ENCODE results near the gene ST3GAL6. TPM values are rescaled to one million over a fixed set of nuclear protein-coding genes. Genes with fewer than 3 reads are reported as not detected.

ST3GAL6 gene, protein sequence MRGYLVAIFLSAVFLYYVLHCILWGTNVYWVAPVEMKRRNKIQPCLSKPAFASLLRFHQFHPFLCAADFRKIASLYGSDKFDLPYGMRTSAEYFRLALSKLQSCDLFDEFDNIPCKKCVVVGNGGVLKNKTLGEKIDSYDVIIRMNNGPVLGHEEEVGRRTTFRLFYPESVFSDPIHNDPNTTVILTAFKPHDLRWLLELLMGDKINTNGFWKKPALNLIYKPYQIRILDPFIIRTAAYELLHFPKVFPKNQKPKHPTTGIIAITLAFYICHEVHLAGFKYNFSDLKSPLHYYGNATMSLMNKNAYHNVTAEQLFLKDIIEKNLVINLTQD
- 6.9 TPM for polyA plus RNA-seq (2013, experiment 1 of 2)
- 6.5 TPM for polyA plus RNA-seq (2013, experiment 2 of 2)

DNA sequence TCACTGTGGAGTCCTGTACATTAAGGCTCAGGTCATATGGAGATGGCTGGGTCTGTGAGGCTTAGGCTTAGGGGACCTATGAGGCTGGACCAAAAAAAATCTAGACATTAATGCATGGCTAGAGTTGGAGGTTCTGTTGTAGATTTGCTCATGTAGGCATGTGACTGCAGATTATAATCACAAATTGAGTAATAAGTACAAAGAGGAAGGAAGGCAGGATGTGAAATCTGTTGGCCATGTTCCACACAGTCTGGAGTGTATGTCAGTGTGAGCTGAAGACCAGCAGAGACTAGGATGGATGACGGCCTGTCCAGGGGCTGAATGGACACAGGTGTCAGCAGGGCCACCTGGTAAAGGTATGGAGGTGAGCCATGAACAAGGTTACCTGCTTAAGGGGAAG lies at the start of gene ST3GAL6:
Gene ST3GAL6 (plus strand): TSS at position 265 of the 400 bp plus-strand sequence. CDS start 5,101 bp downstream, outside the sequence.
- DNase-seq = peak; percentile 73
- Histone ChIP-seq H2AK5ac (ENCODE audit: low read length, severe bottlenecking) (no peak within 1 kb of the TSS), H3K14ac (ENCODE audit: low read length in 2 of 2) (peak within 1 kb of the TSS in 1 of 2 experiments; percentile 0), H2BK120ac (ENCODE audit: low read depth, low read length) (peak within 1 kb of the TSS; percentile 4), H3K36me3 (ENCODE audit: control insufficient read depth in 1 of 2, insufficient read depth in 2 of 2, low read depth in 1 of 2, low read length in 2 of 2) (no peaks in the 10 kb centered on the region), H3K27me3 (ENCODE audit: control insufficient read depth in 1 of 2, insufficient read depth in 1 of 2, low read length in 2 of 2) (no peaks in the 10 kb centered on the region), H2BK12ac (ENCODE audit: low read length in 2 of 2) (peak within 1 kb of the TSS in 1 of 2 experiments; percentile 87), H3K9me3 (ENCODE audit: control insufficient read depth, low read length) (no peaks in the 10 kb centered on the region), H4K91ac (ENCODE audit: low read length) (peak within 1 kb of the TSS; percentile 87), H2BK15ac (ENCODE audit: low read depth, poor library complexity, severe bottlenecking) (peak within 1 kb of the TSS; percentile 60), H2BK5ac (ENCODE audit: low read depth, low read length, poor library complexity, severe bottlenecking) (no peak within 1 kb of the TSS), H3K27ac (ENCODE audit: low read length, poor library complexity, severe bottlenecking) (no peak within 1 kb of the TSS), H4K8ac (ENCODE audit: low read length) (peak within 1 kb of the TSS; percentile 50), H3K79me1 (replicated peaks; ENCODE audit: low read length, poor library complexity, severe bottlenecking) (no peaks in the 10 kb centered on the region), H3K4me1 (ENCODE audit: control insufficient read depth, insufficient read depth, low read depth, low read length) (no peaks in the 10 kb centered on the region), H3K18ac (ENCODE audit: low read depth in 1 of 2, low read length in 2 of 2) (peak within 1 kb of the TSS; percentile 29 to 53), H3K9ac (ENCODE audit: low read length) (no peak within 1 kb of the TSS), H3K23ac (ENCODE audit: low read length in 2 of 2) (no peak within 1 kb of the TSS), H2AFZ (ENCODE audit: low read depth, low read length) (no peak within 1 kb of the TSS), H3K4ac (ENCODE audit: low read depth in 1 of 2, low read length in 2 of 2) (peak within 1 kb of the TSS in 1 of 2 experiments; percentile 8), H3K4me3 (ENCODE audit: insufficient read depth in 1 of 2, low read depth in 1 of 2, low read length in 2 of 2) (no peak within 1 kb of the TSS), H3K4me2 (ENCODE audit: low read length, poor library complexity, severe bottlenecking) (no peak within 1 kb of the TSS)
- WGBS = 64% methylated on average over 1 of the region's 1 CpG

DNA sequence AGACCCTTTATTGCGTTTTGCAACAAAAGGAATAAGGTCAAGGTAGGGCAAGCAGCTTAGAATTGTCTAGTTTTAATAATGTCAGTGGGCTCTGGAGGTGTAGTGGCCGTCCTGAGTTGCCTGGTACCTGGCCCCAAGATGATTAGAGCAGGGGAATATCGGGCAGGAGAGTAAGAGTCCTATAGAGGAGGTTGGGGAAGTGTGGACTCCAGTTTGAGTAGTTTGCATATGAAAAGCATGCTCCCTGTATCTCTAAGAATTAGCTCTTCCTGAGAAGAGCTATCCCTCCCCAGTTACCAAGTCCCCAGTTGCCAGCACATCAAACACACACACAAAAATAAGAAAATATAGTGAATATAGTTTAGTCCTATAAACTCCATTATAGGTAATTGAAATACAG lies 49.2 kb upstream of the ST3GAL6 start:
- Histone ChIP-seq H2BK15ac (ENCODE audit: low read depth, poor library complexity, severe bottlenecking) (no peak overlapping the region), H4K8ac (ENCODE audit: low read length) (no peak overlapping the region), H2BK12ac (ENCODE audit: low read length in 2 of 2) (no peak overlapping the region), H3K18ac (ENCODE audit: low read depth in 1 of 2, low read length in 2 of 2) (no peak overlapping the region), H3K36me3 (ENCODE audit: control insufficient read depth in 1 of 2, insufficient read depth in 2 of 2, low read depth in 1 of 2, low read length in 2 of 2) (no peaks in the 10 kb centered on the region), H3K23ac (ENCODE audit: low read length in 2 of 2) (no peak overlapping the region), H3K27me3 (ENCODE audit: control insufficient read depth in 1 of 2, insufficient read depth in 1 of 2, low read length in 2 of 2) (no peaks in the 10 kb centered on the region), H3K27ac (ENCODE audit: low read length, poor library complexity, severe bottlenecking) (no peak overlapping the region), H2AK5ac (ENCODE audit: low read length, severe bottlenecking) (no peak overlapping the region), H3K4me2 (ENCODE audit: low read length, poor library complexity, severe bottlenecking) (no peak overlapping the region), H4K91ac (ENCODE audit: low read length) (no peak overlapping the region), H2BK5ac (ENCODE audit: low read depth, low read length, poor library complexity, severe bottlenecking) (no peak overlapping the region), H3K4me1 (ENCODE audit: control insufficient read depth, insufficient read depth, low read depth, low read length) (no peaks in the 10 kb centered on the region), H2AFZ (ENCODE audit: low read depth, low read length) (no peak overlapping the region), H3K4ac (ENCODE audit: low read depth in 1 of 2, low read length in 2 of 2) (no peak overlapping the region), H3K9me3 (ENCODE audit: control insufficient read depth, low read length) (no peaks in the 10 kb centered on the region), H2BK120ac (ENCODE audit: low read depth, low read length) (no peak overlapping the region), H3K9ac (ENCODE audit: low read length) (no peak overlapping the region), H3K79me1 (replicated peaks; ENCODE audit: low read length, poor library complexity, severe bottlenecking) (no peaks in the 10 kb centered on the region), H3K14ac (ENCODE audit: low read length in 2 of 2) (no peak overlapping the region), H3K4me3 (ENCODE audit: insufficient read depth in 1 of 2, low read depth in 1 of 2, low read length in 2 of 2) (no peak overlapping the region)
- 88% methylated on average over 2 of the region's 3 CpGs for WGBS
- no peak for DNase-seq

DNA sequence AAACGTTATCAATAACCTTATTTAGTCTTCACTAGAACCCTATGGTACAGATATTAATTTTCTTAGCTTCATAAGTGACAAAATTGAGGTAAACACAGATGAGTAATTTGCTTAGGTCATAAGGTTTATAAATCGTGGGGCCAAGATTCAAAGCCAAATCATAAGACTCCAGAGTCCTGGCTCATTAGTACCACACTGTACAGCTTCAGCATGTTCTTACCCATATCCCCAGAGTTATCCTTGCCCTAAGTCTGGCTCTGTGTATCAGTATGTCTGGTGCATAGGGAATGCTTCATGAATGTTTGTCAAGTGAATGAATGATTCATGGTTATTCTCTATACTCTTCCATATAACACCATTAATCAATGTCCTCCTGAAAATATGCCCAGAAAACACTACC lies 45.6 kb upstream of the ST3GAL6 start:
- Histone ChIP-seq H3K27me3 (ENCODE audit: control insufficient read depth in 1 of 2, insufficient read depth in 1 of 2, low read length in 2 of 2) (no peaks in the 10 kb centered on the region), H3K18ac (ENCODE audit: low read depth in 1 of 2, low read length in 2 of 2) (no peak overlapping the region), H2AK5ac (ENCODE audit: low read length, severe bottlenecking) (no peak overlapping the region), H4K91ac (ENCODE audit: low read length) (no peak overlapping the region), H3K27ac (ENCODE audit: low read length, poor library complexity, severe bottlenecking) (no peak overlapping the region), H3K4me2 (ENCODE audit: low read length, poor library complexity, severe bottlenecking) (no peak overlapping the region), H3K9me3 (ENCODE audit: control insufficient read depth, low read length) (no peaks in the 10 kb centered on the region), H2BK12ac (ENCODE audit: low read length in 2 of 2) (no peak overlapping the region), H2AFZ (ENCODE audit: low read depth, low read length) (no peak overlapping the region), H3K4me1 (ENCODE audit: control insufficient read depth, insufficient read depth, low read depth, low read length) (no peaks in the 10 kb centered on the region), H3K4ac (ENCODE audit: low read depth in 1 of 2, low read length in 2 of 2) (no peak overlapping the region), H3K9ac (ENCODE audit: low read length) (no peak overlapping the region), H3K36me3 (ENCODE audit: control insufficient read depth in 1 of 2, insufficient read depth in 2 of 2, low read depth in 1 of 2, low read length in 2 of 2) (no peaks in the 10 kb centered on the region), H3K14ac (ENCODE audit: low read length in 2 of 2) (no peak overlapping the region), H2BK120ac (ENCODE audit: low read depth, low read length) (no peak overlapping the region), H2BK5ac (ENCODE audit: low read depth, low read length, poor library complexity, severe bottlenecking) (no peak overlapping the region), H3K4me3 (ENCODE audit: insufficient read depth in 1 of 2, low read depth in 1 of 2, low read length in 2 of 2) (no peak overlapping the region), H2BK15ac (ENCODE audit: low read depth, poor library complexity, severe bottlenecking) (no peak overlapping the region), H3K79me1 (replicated peaks; ENCODE audit: low read length, poor library complexity, severe bottlenecking) (no peaks in the 10 kb centered on the region), H4K8ac (ENCODE audit: low read length) (no peak overlapping the region), H3K23ac (ENCODE audit: low read length in 2 of 2) (no peak overlapping the region)
- WGBS = no CpG with 5 or more reads among the region's 2 CpGs
- DNase-seq = no peak

DNA sequence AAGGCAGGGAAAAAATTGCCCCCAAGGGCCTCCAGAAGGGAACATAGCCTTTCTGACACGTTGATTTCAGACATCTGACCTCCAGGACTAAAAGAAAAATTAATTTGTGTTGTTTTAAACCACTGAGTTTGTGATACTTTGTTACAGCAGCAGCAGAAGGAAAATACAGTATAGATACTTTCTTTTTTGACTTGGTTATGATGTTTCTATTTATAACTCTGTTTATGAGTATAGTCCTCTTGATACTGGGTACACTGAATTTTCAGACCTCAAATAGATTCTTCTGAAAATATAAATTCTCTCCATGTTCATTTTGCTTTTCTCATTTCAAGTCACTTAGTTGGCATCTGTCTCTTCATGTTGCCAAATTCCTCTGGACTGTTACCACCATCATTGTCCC lies 44.4 kb upstream of the ST3GAL6 start:
- H2BK120ac ChIP-seq (ENCODE audit: low read depth, low read length) = no peak overlapping the region
- DNase-seq = no peak
- no peak overlapping the region for H2BK15ac ChIP-seq (ENCODE audit: low read depth, poor library complexity, severe bottlenecking)
- no peaks in the 10 kb centered on the region for H3K9me3 ChIP-seq (ENCODE audit: control insufficient read depth, low read length)
- 80% methylated on average over 1 of the region's 1 CpG for WGBS
- no peak overlapping the region for H3K27ac ChIP-seq (ENCODE audit: low read length, poor library complexity, severe bottlenecking)
- no peak overlapping the region for H4K8ac ChIP-seq (ENCODE audit: low read length)
- H3K27me3 ChIP-seq (ENCODE audit: control insufficient read depth in 1 of 2, insufficient read depth in 1 of 2, low read length in 2 of 2) = no peaks in the 10 kb centered on the region
- no peak overlapping the region for H3K4me2 ChIP-seq (ENCODE audit: low read length, poor library complexity, severe bottlenecking)
- no peaks in the 10 kb centered on the region for H3K79me1 ChIP-seq (replicated peaks; ENCODE audit: low read length, poor library complexity, severe bottlenecking)
- H4K91ac ChIP-seq (ENCODE audit: low read length) = no peak overlapping the region
- no peak overlapping the region for H3K23ac ChIP-seq (ENCODE audit: low read length in 2 of 2)
- no peak overlapping the region for H2BK12ac ChIP-seq (ENCODE audit: low read length in 2 of 2)
- H2BK5ac ChIP-seq (ENCODE audit: low read depth, low read length, poor library complexity, severe bottlenecking) = no peak overlapping the region
- no peak overlapping the region for H2AK5ac ChIP-seq (ENCODE audit: low read length, severe bottlenecking)
- no peak overlapping the region for H3K14ac ChIP-seq (ENCODE audit: low read length in 2 of 2)
- H2AFZ ChIP-seq (ENCODE audit: low read depth, low read length) = no peak overlapping the region
- H3K4ac ChIP-seq (ENCODE audit: low read depth in 1 of 2, low read length in 2 of 2) = no peak overlapping the region
- no peak overlapping the region for H3K9ac ChIP-seq (ENCODE audit: low read length)
- H3K36me3 ChIP-seq (ENCODE audit: control insufficient read depth in 1 of 2, insufficient read depth in 2 of 2, low read depth in 1 of 2, low read length in 2 of 2) = no peaks in the 10 kb centered on the region
- no peak overlapping the region for H3K18ac ChIP-seq (ENCODE audit: low read depth in 1 of 2, low read length in 2 of 2)
- no peaks in the 10 kb centered on the region for H3K4me1 ChIP-seq (ENCODE audit: control insufficient read depth, insufficient read depth, low read depth, low read length)
- H3K4me3 ChIP-seq (ENCODE audit: insufficient read depth in 1 of 2, low read depth in 1 of 2, low read length in 2 of 2) = no peak overlapping the region

Measured in mesenchymal stem cell (in vitro differentiated cells and primary cell).